ENCODE data around the gene ZNF785. TPM values are rescaled to one million over a fixed set of nuclear protein-coding genes. Genes with fewer than 3 reads are reported as not detected.
A peak's percentile ranks its signal among the peaks of the same experiment; 100 is the strongest.

The ZNF785 gene
- total RNA-seq, 1 donor from 2014 or later: 9.3 TPM

DNA sequence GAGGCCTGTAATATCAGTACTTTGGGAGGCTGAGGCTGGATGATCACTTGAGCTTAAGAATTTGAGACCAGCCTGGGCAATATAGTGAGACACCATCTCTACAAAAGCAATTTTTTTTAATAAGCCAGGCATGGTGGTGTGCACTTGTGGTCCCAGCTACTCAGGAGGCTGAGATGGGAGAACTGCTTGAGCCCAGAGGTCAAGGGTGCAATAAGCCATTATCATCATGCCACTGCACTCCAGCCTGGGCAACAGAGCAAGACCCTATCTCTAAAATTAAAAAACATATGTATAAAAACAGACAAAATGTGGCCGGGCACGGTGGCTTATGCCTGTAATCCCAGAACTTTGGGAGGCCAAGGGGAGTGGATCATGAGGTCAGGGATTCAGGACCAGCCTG is 3.2 kb upstream of the ZNF785 start:
- Histone ChIP-seq H2AFZ (ENCODE audit: low read depth, low read length) (no peak overlapping the region), H4K20me1 (ENCODE audit: insufficient read depth, low read length) (no peaks in the 10 kb centered on the region), H3K4me2 (ENCODE audit: low read length) (no peak overlapping the region), H3K36me3 (ENCODE audit: insufficient read depth, low read length) (no peaks in the 10 kb centered on the region), H3K27me3 (ENCODE audit: insufficient read depth, low read length) (no peaks in the 10 kb centered on the region), H3K4me3 (ENCODE audit: insufficient read depth, low read depth, low read length) (no peak overlapping the region), H3K9me3 (ENCODE audit: insufficient read depth, low read depth, low read length) (no peaks in the 10 kb centered on the region), H3K4me1 (ENCODE audit: insufficient read depth, low read length) (peaks cover 8% of the 10 kb centered on the region), H3K9ac (ENCODE audit: low read length) (no peak overlapping the region), H3K27ac (ENCODE audit: low read depth, low read length) (no peak overlapping the region), H3K79me2 (ENCODE audit: insufficient read depth, low read length) (peaks cover 21% of the 10 kb centered on the region)
- H3K27ac Mint-ChIP-seq (ENCODE audit: unreplicated experiment): no peak overlapping the region
- FAIRE-seq (no peak), DNase-seq (ENCODE audit: low read depth) (no peak)
- H3K36me3 Mint-ChIP-seq (ENCODE audit: low read depth, unreplicated experiment): peaks cover 2% of the 10 kb centered on the region
- TF ChIP-seq EZH2 (IDR thresholded peaks at IDR 0.05; ENCODE audit: insufficient read depth, low read length): no peak
- TF ChIP-seq, protein P1, sequence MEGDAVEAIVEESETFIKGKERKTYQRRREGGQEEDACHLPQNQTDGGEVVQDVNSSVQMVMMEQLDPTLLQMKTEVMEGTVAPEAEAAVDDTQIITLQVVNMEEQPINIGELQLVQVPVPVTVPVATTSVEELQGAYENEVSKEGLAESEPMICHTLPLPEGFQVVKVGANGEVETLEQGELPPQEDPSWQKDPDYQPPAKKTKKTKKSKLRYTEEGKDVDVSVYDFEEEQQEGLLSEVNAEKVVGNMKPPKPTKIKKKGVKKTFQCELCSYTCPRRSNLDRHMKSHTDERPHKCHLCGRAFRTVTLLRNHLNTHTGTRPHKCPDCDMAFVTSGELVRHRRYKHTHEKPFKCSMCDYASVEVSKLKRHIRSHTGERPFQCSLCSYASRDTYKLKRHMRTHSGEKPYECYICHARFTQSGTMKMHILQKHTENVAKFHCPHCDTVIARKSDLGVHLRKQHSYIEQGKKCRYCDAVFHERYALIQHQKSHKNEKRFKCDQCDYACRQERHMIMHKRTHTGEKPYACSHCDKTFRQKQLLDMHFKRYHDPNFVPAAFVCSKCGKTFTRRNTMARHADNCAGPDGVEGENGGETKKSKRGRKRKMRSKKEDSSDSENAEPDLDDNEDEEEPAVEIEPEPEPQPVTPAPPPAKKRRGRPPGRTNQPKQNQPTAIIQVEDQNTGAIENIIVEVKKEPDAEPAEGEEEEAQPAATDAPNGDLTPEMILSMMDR (IDR thresholded peaks at IDR 0.05; ENCODE audit: insufficient read depth, low read depth, low read length): no peak
- no peak overlapping the region for H3K4me3 Mint-ChIP-seq (ENCODE audit: unreplicated experiment)
- H3K4me1 Mint-ChIP-seq (ENCODE audit: low read depth, unreplicated experiment): no peaks in the 10 kb centered on the region
- H3K27me3 Mint-ChIP-seq (ENCODE audit: low read depth, unreplicated experiment): no peaks in the 10 kb centered on the region
- no peaks in the 10 kb centered on the region for H3K9me3 Mint-ChIP-seq (ENCODE audit: unreplicated experiment)

DNA sequence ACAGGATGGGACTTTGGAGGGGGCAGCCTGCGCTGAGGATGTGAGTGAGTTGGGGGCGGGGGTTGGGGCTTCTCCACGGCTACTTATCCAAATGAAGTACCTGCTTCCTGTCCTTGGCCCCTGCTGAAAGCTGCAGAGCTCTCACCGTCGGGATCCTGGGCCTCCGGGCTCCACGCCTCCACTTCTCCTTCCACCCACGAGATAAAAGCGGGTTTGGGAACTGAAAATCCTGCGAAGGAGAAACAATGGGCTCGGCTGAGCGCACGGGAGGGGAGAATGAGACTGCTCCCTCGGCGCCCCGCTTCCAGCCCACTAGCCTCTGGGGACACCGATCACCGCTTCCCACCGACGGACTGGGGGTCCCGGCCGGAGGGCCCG is 486 bp downstream of the ZNF785 start:
- Mint-ChIP-seq H3K36me3 (ENCODE audit: low read depth, unreplicated experiment) (peaks cover 10% of the 10 kb centered on the region), H3K4me1 (ENCODE audit: low read depth, unreplicated experiment) (no peaks in the 10 kb centered on the region), H3K27me3 (ENCODE audit: low read depth, unreplicated experiment) (no peaks in the 10 kb centered on the region), H3K27ac (ENCODE audit: unreplicated experiment) (peak overlapping the region; percentile 80), H3K9me3 (ENCODE audit: unreplicated experiment) (no peaks in the 10 kb centered on the region), H3K4me3 (ENCODE audit: unreplicated experiment) (peak overlapping the region; percentile 93)
- peak overlapping the region; percentile 89 for H3K9ac ChIP-seq (ENCODE audit: low read length)
- DNase-seq (ENCODE audit: low read depth): no peak
- peak overlapping the region; percentile 67 for H3K27ac ChIP-seq (ENCODE audit: low read depth, low read length)
- H3K79me2 ChIP-seq (ENCODE audit: insufficient read depth, low read length): peaks cover 43% of the 10 kb centered on the region
- no peak for FAIRE-seq
- H3K4me3 ChIP-seq (ENCODE audit: insufficient read depth, low read depth, low read length): peak overlapping the region; percentile 65
- peaks cover 2% of the 10 kb centered on the region for H3K36me3 ChIP-seq (ENCODE audit: insufficient read depth, low read length)
- peaks cover 8% of the 10 kb centered on the region for H3K4me1 ChIP-seq (ENCODE audit: insufficient read depth, low read length)
- no peaks in the 10 kb centered on the region for H3K27me3 ChIP-seq (ENCODE audit: insufficient read depth, low read length)
- H3K4me2 ChIP-seq (ENCODE audit: low read length): peak overlapping the region; percentile 89
- peak overlapping the region; percentile 77 for H2AFZ ChIP-seq (ENCODE audit: low read depth, low read length)
- TF ChIP-seq EZH2 (IDR thresholded peaks at IDR 0.05; ENCODE audit: insufficient read depth, low read length): no peak
- TF ChIP-seq, protein P1 (IDR thresholded peaks at IDR 0.05; ENCODE audit: insufficient read depth, low read depth, low read length): no peak
- peaks cover 5% of the 10 kb centered on the region for H4K20me1 ChIP-seq (ENCODE audit: insufficient read depth, low read length)
- H3K9me3 ChIP-seq (ENCODE audit: insufficient read depth, low read depth, low read length): no peaks in the 10 kb centered on the region

DNA sequence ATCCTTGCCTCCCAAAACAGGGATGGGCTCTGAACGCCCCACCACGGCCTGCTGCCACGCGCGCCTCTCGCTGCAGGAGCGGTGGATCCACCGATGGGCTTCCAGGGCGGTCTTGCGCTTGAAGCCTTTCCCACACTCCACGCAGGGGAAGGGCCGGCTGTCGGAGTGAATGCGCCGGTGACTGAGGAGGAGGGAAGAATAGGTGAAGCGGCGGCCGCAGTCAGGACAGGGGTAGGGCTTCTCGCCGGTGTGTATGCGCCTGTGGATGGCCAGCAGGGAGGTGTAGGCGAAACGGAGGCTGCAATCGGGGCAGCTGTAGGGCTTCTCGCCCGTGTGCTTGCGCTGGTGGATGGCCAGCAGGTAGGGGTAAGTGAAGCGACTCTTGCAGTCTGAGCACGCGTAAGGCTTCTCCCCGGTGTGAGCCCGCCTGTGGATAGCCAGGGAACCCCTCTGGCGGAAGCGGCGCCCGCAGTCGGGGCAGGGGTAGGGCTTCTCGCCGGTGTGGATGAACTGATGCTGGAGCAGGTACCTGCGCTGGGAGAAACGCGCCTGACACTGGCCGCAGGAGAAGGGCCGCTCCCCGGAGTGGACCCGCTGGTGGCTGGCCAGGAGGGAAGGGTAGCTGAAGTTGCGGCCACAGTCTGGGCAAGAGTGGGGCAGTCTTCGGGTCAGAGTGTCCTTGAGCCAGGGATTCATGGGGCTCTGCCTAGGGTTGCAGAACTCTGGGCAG is 2.7 kb downstream of the ZNF785 start:
- Histone ChIP-seq H3K27me3 (ENCODE audit: insufficient read depth, low read length) (no peaks in the 10 kb centered on the region), H3K27ac (ENCODE audit: low read depth, low read length) (no peak overlapping the region), H3K79me2 (ENCODE audit: insufficient read depth, low read length) (peaks cover 43% of the 10 kb centered on the region), H3K9me3 (ENCODE audit: insufficient read depth, low read depth, low read length) (no peaks in the 10 kb centered on the region), H3K4me3 (ENCODE audit: insufficient read depth, low read depth, low read length) (no peak overlapping the region), H2AFZ (ENCODE audit: low read depth, low read length) (no peak overlapping the region), H4K20me1 (ENCODE audit: insufficient read depth, low read length) (peaks cover 13% of the 10 kb centered on the region), H3K4me2 (ENCODE audit: low read length) (no peak overlapping the region), H3K4me1 (ENCODE audit: insufficient read depth, low read length) (peaks cover 8% of the 10 kb centered on the region), H3K36me3 (ENCODE audit: insufficient read depth, low read length) (peaks cover 6% of the 10 kb centered on the region), H3K9ac (ENCODE audit: low read length) (no peak overlapping the region)
- DNase-seq (ENCODE audit: low read depth) (no peak), FAIRE-seq (no peak)
- no peak overlapping the region for H3K4me3 Mint-ChIP-seq (ENCODE audit: unreplicated experiment)
- no peak overlapping the region for H3K27ac Mint-ChIP-seq (ENCODE audit: unreplicated experiment)
- H3K27me3 Mint-ChIP-seq (ENCODE audit: low read depth, unreplicated experiment): no peaks in the 10 kb centered on the region
- peaks cover 11% of the 10 kb centered on the region for H3K36me3 Mint-ChIP-seq (ENCODE audit: low read depth, unreplicated experiment)
- no peaks in the 10 kb centered on the region for H3K9me3 Mint-ChIP-seq (ENCODE audit: unreplicated experiment)
- H3K4me1 Mint-ChIP-seq (ENCODE audit: low read depth, unreplicated experiment): no peaks in the 10 kb centered on the region
- TF ChIP-seq, protein P1 (IDR thresholded peaks at IDR 0.05; ENCODE audit: insufficient read depth, low read depth, low read length): no peak
- TF ChIP-seq EZH2 (IDR thresholded peaks at IDR 0.05; ENCODE audit: insufficient read depth, low read length): no peak

Measured in astrocyte (in vitro differentiated cells and primary cell).